Camera-type eye (tissue), 1 donor: ENCODE data around the gene MPC1. TPM values are rescaled to one million over a fixed set of nuclear protein-coding genes. Genes with fewer than 3 reads are reported as not detected.

Experiments
- total RNA-seq: library from RNA; depleted of rRNA; stranded (reverse); fragments of >200 nt; gene quantifications from one replicate; pipeline ENCODE4 v1.2.3, GENCODE V29; 2014

The MPC1 gene
- 41.2 TPM for total RNA-seq

DNA sequence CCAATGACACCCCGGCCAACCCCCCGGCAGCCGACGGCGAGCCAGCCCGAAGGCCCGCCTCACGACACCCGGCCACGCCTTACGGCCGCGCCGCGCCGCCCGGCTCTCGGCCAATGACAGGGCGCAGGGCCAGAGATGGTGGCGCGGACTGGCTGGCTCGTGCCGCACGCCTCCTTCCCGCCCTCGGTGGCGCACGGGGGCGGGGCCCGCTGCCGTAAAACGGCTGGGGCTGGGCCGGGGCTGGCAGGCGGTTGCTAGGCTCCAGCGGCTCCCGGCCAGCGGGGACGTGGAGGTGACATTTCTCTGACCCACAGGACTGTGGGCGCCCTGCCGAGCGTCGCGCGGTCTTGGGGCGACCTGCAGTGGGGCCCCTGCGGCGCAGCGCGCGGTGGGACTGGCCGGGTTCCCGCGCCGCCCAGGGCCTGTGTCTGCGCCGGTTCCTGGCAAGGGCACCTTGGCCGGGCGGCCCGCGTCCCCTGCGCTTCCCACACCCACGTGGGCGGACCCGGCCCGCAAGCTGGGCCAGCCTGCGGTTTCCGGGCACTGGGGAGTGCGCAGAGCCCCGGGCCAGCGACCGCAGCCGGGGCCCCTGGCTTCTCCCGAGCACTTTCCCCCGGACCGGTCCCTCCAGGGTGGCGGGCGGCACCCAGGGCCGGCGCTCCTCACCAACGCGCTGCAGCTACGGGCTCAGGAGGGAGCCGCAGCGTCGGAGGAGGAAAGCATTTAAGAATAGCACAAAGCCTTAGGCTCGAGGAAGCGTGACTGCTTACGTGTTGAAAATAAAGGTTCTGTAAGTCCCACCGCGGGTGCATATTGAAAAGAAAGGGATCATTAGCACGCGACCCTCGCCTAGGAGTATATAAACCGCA lies at the start of gene MPC1:
TSS of gene MPC1 (minus strand) at position 8 of the 869 bp plus-strand sequence. CDS start 64 bp downstream, outside the sequence.

GRCh38 chr6:166342349-166343149 lies 40.2 kb downstream of the MPC1 start, which contains the start of gene SFT2D1:
Gene SFT2D1 (minus strand): TSS chr6:166342545. CDS start chr6:166342481, 64 bp downstream.

Other genes with a start within 250 kb of the MPC1 start
- not detected for gene TBXT, start 215.1 kb downstream of the MPC1 start, total RNA-seq
- 0.22 TPM for gene PRR18, start 74.5 kb downstream of the MPC1 start, total RNA-seq
- 42.3 TPM for gene SFT2D1, start 40.4 kb downstream of the MPC1 start, total RNA-seq
- gene RAMACL, start 203.7 kb upstream of the MPC1 start, total RNA-seq: 5.2 TPM
- 37.1 TPM for gene RPS6KA2, start 244.3 kb upstream of the MPC1 start, total RNA-seq